ENCODE results near the gene ZNF382. TPM values are rescaled to one million over a fixed set of nuclear protein-coding genes. Genes with fewer than 3 reads are reported as not detected.
A peak's percentile ranks its signal among the peaks of the same experiment; 100 is the strongest.
"Not testable (repeated sequence)": the region's sequence is repeated elsewhere in the genome, so short reads cannot be mapped to it uniquely, and the experiment has no call there.

ZNF382 gene
- total RNA-seq, 2 experiments from 2014 or later: 4.2 to 4.4 TPM

GRCh38 chr19:36577271-36577996 lies 27.7 kb upstream of the ZNF382 start:
- Mint-ChIP-seq H3K36me3 (ENCODE audit: low read depth) (peaks cover 85% of the 10 kb centered on the region), H3K27ac (no peak overlapping the region), H3K9me3 (peaks cover 7% of the 10 kb centered on the region), H3K4me3 (no peak overlapping the region), H3K4me1 (ENCODE audit: low read depth) (peaks cover 26% of the 10 kb centered on the region), H3K27me3 (no peaks in the 10 kb centered on the region)
- DNase-seq (no peak), ATAC-seq (ENCODE audit: poor library complexity) (no peak)
- no peak overlapping the region for H3K4me3 ChIP-seq (ENCODE audit: low read length)
- ChIA-PET CTCF (interaction anchor here (0.5 kb wide), 1 partner anchor 88 kb away, joined by 4 read pairs; no protein-coding TSS in a partner anchor), POLR2A (interaction anchor here (0.6 kb wide), 1 partner anchor 100 kb away, joined by 3 read pairs; no protein-coding TSS in a partner anchor)
- no peaks in the 10 kb centered on the region for H3K27me3 ChIP-seq (ENCODE audit: control insufficient read depth in 1 of 2, insufficient read depth in 2 of 2, low read length in 2 of 2)
- H3K4me1 ChIP-seq (ENCODE audit: insufficient read depth, low read length): peaks cover 20% of the 10 kb centered on the region
- intact Hi-C loops (cut with DNase I, micrococcal nuclease): loop anchor here in 1 of 2 experiments (5.0 kb wide), 1 partner anchor 40 kb away; no protein-coding TSS in a partner anchor
- H3K36me3 ChIP-seq (ENCODE audit: insufficient read depth, low read length): peaks cover 44% of the 10 kb centered on the region
- no peak for TF ChIP-seq CTCF (IDR thresholded peaks at IDR 0.05)
- H3K9me3 ChIP-seq (ENCODE audit: control insufficient read depth in 1 of 2, insufficient read depth in 1 of 2, low read length in 2 of 2): peaks cover 16 to 20% of the 10 kb centered on the region in 2 experiments
- H3K27ac ChIP-seq (ENCODE audit: low read depth in 1 of 2, low read length in 2 of 2): no peak overlapping the region

DNA sequence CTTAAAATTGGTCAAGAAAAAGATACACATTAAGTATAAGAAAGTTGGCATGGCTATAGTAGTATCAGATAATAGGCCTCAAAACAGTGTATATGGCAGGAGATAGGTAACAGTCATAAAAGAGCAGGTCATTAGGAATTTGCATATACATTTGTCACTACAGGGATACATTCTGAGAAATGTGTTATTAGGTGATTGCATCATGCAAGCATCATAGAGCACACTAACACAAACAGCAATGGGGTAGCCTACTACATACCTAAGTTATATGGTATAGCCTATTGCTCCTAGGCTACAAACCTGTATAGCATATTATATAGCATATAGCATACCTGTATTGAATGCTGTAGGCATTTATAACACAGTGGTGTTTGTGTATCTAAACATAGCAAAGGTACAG lies 25.9 kb upstream of the ZNF382 start:
- intact Hi-C loops (cut with DNase I, micrococcal nuclease): loop anchor here in 1 of 2 experiments (5.0 kb wide), 1 partner anchor 38 kb away; no protein-coding TSS in a partner anchor
- H3K9me3 ChIP-seq (ENCODE audit: control insufficient read depth in 1 of 2, insufficient read depth in 1 of 2, low read length in 2 of 2): peaks cover 23 to 30% of the 10 kb centered on the region in 2 experiments
- H3K27ac ChIP-seq (ENCODE audit: low read depth in 1 of 2, low read length in 2 of 2): no peak overlapping the region
- no peak overlapping the region for H3K4me3 ChIP-seq (ENCODE audit: low read length)
- no peaks in the 10 kb centered on the region for H3K27me3 Mint-ChIP-seq
- ChIA-PET POLR2A (interaction anchor here (0.6 kb wide), 1 partner anchor 67 kb away, joined by 3 read pairs; no protein-coding TSS in a partner anchor), CTCF (no interaction called here)
- peaks cover 85% of the 10 kb centered on the region for H3K36me3 Mint-ChIP-seq (ENCODE audit: low read depth)
- H3K27me3 ChIP-seq (ENCODE audit: control insufficient read depth in 1 of 2, insufficient read depth in 2 of 2, low read length in 2 of 2): no peaks in the 10 kb centered on the region
- no peak for DNase-seq
- H3K4me1 ChIP-seq (ENCODE audit: insufficient read depth, low read length): peaks cover 3% of the 10 kb centered on the region
- no peak overlapping the region for H3K4me3 Mint-ChIP-seq
- peaks cover 47% of the 10 kb centered on the region for H3K36me3 ChIP-seq (ENCODE audit: insufficient read depth, low read length)
- no peak for ATAC-seq (ENCODE audit: poor library complexity)
- TF ChIP-seq CTCF (IDR thresholded peaks at IDR 0.05): no peak
- H3K27ac Mint-ChIP-seq: no peak overlapping the region
- peaks cover 13% of the 10 kb centered on the region for H3K9me3 Mint-ChIP-seq
- peaks cover 9% of the 10 kb centered on the region for H3K4me1 Mint-ChIP-seq (ENCODE audit: low read depth)

GRCh38 chr19:36602681-36603080 lies 2.4 kb upstream of the ZNF382 start:
- H3K27me3 ChIP-seq (ENCODE audit: control insufficient read depth in 1 of 2, insufficient read depth in 2 of 2, low read length in 2 of 2); H3K36me3 ChIP-seq (ENCODE audit: insufficient read depth, low read length); H3K9me3 ChIP-seq (ENCODE audit: control insufficient read depth in 1 of 2, insufficient read depth in 1 of 2, low read length in 2 of 2); DNase-seq; H3K27me3 Mint-ChIP-seq; ATAC-seq (ENCODE audit: poor library complexity); H3K27ac ChIP-seq (ENCODE audit: low read depth in 1 of 2, low read length in 2 of 2); CTCF ChIA-PET; H3K9me3 Mint-ChIP-seq; H3K4me3 ChIP-seq (ENCODE audit: low read length): not testable (repeated sequence)
- H3K4me1 Mint-ChIP-seq (ENCODE audit: low read depth): peaks cover 28% of the 10 kb centered on the region
- peak overlapping the region; percentile 18 for H3K4me3 Mint-ChIP-seq
- H3K27ac Mint-ChIP-seq: peak overlapping the region; percentile 83
- intact Hi-C loops (cut with DNase I, micrococcal nuclease): loop anchor here in 1 of 2 experiments (10.0 kb wide), 1 partner anchor 232 kb away; the partner anchor contains the start of gene ZNF790
- peaks cover 57% of the 10 kb centered on the region for H3K36me3 Mint-ChIP-seq (ENCODE audit: low read depth)
- POLR2A ChIA-PET: interaction anchor here (0.7 kb wide), 1 partner anchor 32 kb away, joined by 3 read pairs; no protein-coding TSS in a partner anchor
- H3K4me1 ChIP-seq (ENCODE audit: insufficient read depth, low read length): peaks cover 10% of the 10 kb centered on the region

Measured in CD4-positive, alpha-beta T cell (primary cell).